SH-SY5Y (cell line): ENCODE data around the gene LRRC3B.

Experiments used
- GATA2 ChIP-seq: IDR thresholded peaks from 2 replicates; pipeline ENCODE4 v1.6.1; 2011; ENCODE audit warnings: mild to moderate bottlenecking, low read depth, low read length
- GATA3 ChIP-seq: IDR thresholded peaks from 2 replicates; pipeline ENCODE4 v1.6.1; 2011; ENCODE audit warnings: low read depth, mild to moderate bottlenecking, low read length, moderate library complexity

Gene LRRC3B, protein sequence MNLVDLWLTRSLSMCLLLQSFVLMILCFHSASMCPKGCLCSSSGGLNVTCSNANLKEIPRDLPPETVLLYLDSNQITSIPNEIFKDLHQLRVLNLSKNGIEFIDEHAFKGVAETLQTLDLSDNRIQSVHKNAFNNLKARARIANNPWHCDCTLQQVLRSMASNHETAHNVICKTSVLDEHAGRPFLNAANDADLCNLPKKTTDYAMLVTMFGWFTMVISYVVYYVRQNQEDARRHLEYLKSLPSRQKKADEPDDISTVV

DNA sequence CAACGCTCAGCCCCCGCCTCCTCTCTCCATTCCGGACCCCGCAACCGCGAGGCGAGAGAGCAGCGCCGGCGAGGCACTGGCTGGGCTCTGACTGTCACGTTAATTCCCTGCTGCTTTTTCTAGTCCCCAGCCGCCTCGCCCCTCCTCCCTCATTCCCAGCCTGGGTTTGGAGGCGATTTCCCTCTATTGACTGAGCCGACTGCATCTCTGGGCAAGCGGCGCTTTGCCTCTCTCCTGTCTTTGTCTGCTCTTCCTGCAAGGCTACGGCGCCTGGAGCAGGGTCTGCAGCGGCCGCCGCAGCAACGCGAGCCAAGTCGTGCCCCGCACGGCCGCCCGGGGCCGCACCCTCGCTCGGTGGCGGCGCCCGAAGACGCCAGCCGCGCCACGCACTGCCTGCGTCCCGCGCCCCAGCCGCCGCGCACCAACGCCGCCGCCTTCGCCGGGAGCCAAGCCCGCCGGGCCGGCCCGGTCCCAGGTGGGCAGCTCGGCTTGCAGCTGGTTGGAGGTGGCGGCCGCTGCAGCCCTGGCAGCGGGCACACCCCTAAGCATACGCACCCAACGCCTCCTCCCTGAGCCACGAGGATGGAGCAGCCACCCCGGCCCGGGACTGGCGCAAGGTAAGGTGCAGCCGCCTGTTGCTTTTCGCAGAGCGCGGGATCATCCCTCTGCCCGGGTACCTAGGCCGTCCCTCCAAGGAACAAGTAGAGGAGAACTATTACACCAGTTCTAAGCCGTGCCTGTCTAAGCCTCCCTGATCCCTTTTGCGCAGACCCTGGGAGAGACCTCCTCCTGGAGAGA lies at the start of gene LRRC3B:
LRRC3B (plus strand) TSS at position 152 of the 798 bp plus-strand sequence. CDS start 86,901 bp downstream, outside the sequence.
- TF ChIP-seq GATA3, result no peak

DNA sequence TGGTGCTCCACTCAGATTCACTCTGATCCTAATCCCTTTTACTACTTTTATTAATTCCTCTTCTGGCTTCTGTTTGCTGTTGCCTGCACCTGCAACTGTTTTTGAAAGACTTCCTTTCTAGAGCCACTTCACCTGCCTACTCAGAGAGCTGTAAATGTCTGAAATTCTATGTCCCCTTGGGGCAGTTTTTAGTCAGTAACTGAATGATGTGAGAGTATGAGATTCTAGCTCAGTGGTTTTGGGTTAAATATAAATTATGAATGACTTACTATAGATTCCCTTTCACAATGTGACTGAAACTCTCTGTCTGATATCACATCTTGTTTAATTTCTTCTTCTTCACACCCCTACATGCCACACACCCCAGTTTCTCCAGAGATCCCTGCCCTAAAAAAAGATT lies 47.8 kb upstream of the LRRC3B start:
- TF ChIP-seq GATA2 (no peak), GATA3 (no peak)

DNA sequence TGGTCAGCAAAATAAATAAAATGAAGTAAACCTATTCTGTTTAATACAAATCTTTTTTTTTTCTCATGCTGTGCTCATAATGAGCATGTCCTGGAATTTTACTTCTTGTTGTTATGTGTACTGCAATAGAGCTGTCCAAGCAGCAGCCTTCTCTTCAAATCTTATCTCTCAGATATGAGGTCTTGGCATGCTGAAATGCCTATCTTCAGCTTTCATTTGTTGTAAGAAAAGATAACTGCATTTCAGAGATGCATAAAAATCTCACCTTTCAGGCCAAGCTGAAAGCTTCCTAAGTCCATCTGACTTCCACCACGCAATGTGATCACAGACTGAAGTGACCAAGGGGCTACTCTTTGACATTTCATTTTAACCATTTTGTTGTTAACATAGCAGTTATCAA lies 43.5 kb upstream of the LRRC3B start:
- TF ChIP-seq GATA3, result no peak
- no peak for TF ChIP-seq GATA2

DNA sequence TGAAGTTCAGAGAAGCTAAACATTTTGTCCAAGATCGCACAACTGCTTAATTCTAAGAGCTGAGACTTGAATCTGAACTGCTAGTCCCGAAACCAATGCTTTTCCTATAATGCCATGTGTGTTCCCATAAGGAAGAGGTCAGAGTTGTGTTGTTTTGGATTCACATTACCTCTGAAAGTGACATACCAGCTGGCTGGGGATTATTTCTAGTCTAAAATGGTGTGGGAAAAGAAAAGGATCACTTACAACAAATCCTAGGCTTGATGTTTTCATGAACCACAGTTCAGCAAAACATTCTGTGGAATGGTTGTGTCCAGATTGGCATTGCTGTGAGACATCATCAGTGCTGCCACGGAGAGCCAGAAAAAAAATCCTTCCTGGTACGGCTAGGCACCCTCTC lies 35.0 kb upstream of the LRRC3B start:
- TF ChIP-seq GATA3 (no peak), GATA2 (no peak)

DNA sequence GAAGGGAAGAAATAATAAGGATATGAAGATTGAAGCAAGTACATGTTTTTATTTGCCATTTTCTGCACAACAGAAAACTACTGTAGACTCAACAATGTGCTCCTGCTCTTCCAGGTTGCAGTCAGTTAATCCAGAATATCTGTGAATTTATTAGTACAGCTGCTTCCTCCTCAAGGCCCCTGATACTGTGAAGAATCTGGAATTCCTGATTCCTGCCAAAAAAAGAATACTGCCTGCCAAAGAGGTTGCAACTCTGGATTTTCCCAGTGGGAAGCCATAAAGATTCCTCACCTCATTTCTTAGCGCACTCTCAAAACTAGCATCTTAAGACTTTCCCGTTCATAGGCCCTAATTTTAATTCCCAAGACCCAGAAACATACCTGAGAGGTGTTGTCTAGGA lies 33.6 kb upstream of the LRRC3B start:
- TF ChIP-seq GATA3 (no peak), GATA2 (no peak)

DNA sequence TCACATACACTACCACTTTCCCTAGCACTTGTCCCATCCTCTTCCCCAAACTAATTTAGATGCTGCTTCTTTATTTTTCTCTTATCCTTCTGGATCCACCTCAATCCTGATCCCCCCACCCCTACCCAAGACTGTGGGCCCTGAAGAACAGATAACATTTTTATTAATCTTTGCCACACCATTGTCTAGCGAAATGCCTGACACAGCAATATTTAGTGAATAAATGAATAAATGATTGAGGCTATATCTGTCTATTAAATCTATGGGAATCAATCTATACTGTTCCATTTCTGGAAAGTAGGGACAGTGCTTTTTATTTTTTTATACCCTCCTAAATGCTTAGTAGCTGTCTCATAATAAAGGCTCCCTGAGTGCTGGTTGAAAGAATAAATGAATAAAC lies 32.9 kb upstream of the LRRC3B start:
- TF ChIP-seq GATA3, result no peak
- no peak for TF ChIP-seq GATA2

DNA sequence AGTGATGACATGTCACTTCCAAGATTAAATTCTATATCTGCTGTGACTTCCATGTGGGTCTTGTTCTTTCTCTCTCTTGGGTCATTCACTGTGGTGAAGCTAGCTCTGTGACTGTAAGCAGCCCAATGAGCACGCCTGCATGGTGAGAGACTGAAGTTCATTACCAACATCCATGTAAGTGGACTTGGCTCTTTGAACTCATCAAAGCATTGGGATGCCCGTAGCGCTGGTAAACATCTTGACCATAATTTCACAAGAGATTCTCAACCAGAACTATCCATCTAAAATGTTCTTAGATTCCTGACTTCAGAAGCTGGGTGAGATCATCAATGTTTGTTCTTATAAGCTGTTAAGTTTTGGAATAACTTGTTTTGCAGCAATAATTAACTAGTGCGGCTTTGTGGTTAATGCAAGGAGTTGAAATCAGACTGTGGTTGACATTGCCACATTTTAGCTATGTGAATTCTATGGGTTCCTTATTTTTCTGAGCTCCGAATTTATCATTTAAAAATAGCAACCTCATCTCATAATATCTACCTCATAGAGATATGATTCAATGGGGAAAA lies 31.6 kb upstream of the LRRC3B start:
- no peak for TF ChIP-seq GATA3
- no peak for TF ChIP-seq GATA2

DNA sequence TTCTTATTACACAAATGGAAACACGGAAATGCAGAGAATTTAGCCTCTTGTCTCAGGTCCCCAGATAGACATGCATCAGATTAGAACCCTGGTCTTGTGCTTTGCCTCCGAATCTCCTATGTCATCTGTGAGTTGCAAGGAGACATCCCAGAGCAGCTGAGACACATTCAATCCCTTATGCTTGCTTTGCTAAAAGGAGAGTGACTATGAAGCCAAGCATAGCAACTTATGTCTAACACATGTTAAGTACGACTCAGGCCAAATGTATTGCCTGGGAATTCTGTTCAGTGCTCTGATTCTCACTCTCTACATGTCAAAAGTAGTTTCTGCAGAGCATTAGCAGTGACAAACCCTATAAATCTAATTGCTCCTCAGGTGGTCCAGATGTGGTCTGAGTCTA lies 30.6 kb upstream of the LRRC3B start:
- TF ChIP-seq GATA3 (no peak), GATA2 (no peak)

DNA sequence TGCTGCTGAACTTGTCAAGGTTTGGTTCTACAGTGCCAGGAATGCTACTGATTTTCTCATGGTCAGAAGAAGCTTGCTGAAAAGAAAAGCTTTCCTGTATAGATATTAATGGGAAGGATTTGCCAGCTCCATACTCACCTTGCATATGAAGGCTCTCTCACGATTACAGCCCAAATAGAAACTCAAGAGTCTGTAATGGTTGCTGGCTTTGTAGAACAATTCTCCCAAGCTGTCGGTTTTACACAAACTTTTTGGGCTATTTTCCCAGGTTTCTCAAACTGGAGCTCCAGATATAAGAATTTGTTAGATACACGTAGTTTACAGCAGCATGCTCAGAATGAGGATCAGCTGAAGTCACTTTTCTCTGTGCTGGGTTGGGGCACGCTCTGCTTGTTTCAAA lies 30.1 kb upstream of the LRRC3B start:
- TF ChIP-seq GATA2, result no peak
- TF ChIP-seq GATA3, result no peak

DNA sequence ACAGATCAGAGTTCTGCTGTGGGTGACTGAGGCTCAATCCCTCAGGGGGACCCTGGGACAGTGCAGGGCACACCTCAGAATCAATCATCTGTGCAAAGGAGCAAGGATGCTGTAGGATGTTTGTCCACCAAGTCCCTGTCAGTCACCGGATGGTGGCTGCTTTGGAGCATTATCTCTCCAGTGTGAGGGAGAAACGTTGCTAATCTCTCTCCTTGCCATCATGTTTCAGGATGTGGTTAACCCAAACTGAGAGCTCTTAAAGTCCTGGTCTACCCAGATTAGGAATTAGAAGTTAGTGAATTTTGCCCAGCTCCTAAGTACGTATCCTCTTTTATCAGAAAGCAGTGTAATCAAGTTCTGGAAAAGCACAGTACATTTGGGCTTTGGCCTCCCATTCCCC lies 26.2 kb upstream of the LRRC3B start:
- no peak for TF ChIP-seq GATA2
- TF ChIP-seq GATA3, result no peak

DNA sequence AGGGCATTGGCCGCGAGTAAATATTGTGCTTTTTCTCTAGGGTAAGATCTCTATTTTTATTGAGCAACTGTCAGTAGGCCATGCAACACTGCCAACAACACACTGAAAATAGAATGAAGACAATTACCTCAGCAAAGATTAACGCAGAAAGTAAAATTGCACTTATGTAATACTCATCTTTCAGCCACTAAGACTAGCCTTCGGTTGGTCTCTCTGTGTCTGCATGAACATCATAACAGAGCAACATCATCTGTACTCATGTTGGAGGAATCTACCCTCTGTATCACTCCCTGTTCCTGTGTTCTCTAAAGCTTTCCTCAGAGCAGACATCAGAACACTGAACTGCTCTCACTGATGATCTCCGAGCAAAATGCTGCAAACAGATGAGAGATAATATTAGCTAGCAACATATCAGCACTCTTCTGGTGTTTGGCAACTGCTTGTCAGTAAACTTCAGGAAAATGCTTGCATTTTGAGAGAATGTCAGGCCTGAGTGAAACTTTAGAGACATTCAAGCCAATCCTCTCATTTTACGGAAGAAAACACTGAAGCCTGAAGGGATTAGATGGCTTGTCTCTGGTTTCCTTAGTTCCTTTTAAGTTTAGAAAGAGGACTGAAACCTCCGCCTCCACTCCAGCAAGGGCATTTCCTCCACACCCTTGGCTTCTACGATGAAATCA lies 8.4 kb upstream of the LRRC3B start:
- TF ChIP-seq GATA3 (no peak), GATA2 (no peak)

DNA sequence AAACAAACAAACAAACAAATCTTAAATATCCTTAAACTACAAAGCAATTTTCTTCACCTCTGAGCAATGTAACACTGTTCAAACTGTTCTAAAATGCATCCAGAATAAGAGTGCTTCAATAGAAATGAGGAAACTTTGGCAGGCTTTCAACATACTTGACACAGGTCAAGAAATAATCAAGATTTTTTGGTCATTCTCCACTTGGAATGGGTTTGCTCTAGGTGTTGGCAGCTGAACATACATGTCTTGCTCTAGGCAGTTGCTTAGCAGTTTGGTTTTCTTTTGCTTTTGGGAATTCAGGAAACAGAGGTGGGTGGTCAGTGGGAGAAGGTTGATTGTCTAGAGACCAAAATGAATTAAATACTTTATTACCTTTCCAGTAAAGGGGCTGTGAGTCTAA lies 1.4 kb upstream of the LRRC3B start:
- TF ChIP-seq GATA2 (no peak), GATA3 (no peak)

DNA sequence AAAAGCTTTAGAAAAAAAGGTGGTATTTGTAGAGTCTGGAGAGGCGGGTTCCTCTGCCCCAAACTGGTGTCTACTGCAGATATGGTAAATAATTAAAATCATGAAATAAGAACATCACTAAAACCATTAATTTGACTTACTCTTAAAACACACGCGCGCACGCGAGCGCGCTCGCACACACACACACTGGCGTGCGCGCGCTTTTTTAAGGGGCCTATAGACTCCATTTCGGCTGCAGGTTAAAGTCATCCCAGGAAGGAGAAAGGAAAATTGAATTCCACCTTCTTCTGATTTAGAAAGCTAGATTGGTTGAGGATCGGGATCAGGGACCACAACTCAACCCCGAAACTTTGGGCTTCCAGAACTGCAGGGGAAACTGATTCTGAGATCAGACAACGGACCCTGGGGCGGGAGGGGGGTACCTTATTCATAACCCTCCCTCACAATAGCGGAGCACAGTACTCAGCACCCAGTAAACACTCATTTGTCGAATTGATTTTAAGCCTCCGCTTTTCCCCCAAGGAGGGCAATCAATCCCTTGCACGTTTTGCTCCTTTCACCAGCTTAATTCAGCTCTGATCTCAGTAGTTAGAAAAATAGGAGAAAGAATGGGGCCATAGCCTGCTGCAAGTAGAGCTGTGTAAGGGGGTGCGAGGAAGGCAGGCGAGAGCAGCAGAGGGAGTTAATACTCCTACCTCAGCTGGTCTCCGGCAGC lies 509 bp upstream of the LRRC3B start:
- TF ChIP-seq GATA2 (no peak), GATA3 (no peak)
